Retina (tissue), 1 donor: Measurements from ENCODE around the gene WDR76.

Source experiments
- DNase-seq: peaks from one replicate; pipeline ENCODE4 v3.0.0-alpha.2; 2016

Gene WDR76

DNA sequence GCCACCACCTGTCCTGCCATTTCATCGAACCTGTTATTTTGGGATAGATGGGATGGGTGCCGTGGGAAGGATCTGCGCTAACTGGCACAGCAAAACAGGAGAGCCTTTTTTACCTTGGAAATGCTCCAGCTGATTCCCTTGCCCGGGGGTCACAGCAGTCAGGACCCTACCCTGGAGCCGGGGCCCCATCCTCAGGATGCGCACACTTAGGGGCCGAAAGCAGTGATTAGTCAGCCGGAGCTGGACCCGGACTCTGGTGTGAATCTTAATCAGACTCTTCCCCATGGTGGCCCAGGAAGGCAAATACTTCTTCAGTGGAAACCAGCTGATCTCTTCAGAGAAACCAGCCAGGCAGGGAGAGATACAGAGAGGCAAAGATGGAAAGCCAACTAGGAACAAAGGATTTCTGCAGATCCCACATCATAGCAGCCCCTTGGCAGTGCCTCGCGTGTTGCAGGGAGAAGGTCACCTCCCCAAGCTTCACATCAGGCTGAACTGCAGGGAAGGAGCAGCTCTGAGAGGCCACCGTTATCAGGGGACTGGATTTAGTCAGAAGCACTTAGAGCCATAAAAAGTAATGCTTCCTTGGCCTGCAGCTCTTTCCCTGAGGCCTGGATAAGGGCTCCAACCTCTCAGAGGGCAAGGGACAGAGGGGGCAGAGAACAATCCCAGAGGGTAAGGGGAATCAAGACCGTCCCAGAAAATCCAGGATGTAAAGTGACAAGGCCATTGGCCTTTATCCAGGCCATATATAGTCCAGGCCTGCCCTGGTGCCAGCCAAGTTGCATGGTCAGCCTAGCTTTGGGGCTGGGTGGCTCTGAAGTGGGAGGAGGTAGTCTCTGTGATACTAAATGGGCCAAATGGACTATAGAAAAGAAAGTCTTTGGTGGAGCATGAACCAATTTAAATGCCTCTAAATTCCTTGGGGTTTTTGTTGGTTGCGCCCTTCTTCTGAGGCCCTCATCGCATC lies 52.9 kb downstream of the WDR76 start:
- DNase-seq = no peak

DNA sequence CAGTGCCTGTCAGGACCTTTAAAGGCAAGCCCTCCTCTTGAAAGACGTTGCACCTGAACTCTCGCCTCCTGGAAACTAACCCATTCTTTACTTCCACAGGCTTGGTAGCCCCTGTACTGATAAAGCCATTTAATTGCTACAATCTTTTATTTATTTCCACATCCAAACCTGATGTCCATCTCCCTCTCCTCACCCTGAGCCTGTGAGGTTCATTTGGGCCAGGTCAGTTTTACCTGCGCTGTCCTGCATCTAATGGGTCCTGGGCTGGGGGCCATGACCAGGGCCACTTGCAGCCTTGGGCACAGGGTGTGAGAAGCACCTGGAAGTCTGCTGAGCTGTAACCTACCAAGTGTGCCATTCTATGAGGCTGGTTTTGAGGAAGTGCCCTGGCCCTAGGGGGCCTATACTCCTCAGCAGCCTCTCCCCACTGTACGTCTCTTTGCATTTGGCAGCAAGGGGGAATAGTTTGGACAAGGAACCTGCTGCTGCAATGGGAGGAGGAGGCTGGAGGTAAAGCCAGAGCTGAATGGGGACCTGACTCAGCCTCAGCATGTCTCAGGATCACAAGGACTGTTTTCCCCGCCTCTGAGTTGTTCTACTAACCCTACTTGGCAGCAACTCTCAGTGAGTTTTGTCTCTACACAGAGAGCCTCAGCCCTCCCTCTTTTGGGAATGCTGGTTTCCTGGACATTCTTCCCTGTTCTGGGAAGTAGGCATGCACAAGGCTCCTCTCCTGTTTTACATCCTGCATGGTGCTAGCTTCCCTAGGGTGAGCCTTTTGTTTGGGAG lies 53.8 kb downstream of the WDR76 start:
- no peak for DNase-seq

DNA sequence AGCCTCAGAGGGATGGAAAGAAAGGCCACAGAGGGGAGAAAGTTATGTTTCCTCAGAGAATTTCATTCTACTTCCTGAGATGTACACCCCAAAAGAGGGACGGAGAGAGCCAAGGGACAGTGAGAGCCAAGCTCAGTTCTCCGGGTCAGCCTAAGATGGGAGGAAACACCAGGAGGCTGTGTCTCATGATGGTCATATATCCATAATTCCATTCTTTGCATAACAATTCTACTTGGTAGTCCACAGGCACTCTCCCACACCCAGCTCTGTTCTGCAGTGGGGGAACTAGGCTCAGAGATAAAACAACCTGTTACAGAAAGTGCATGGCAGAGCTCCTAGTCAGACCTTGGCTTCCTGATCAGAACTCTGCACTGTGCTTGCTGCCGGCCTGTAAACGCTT lies 54.4 kb downstream of the WDR76 start:
- no peak for DNase-seq

DNA sequence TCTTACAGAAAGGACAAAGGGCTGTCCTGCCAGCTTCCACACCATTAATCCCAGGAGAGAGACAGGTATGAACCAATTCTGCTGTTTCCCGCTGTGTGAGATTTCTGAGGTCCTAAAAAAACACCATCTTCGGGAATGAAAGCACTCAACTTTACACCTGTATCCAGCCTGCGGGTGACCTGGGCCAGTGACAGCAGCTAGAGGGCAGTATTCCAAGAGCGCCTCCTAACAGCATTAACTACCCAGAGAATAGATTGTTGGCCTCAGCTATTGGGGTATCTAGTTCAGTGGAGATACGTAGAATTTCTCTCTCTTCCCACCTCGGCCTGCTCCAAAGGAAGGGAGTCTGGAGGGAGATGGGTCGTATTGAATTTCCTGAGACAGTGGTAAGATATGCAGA lies 55.1 kb downstream of the WDR76 start:
- no peak for DNase-seq

DNA sequence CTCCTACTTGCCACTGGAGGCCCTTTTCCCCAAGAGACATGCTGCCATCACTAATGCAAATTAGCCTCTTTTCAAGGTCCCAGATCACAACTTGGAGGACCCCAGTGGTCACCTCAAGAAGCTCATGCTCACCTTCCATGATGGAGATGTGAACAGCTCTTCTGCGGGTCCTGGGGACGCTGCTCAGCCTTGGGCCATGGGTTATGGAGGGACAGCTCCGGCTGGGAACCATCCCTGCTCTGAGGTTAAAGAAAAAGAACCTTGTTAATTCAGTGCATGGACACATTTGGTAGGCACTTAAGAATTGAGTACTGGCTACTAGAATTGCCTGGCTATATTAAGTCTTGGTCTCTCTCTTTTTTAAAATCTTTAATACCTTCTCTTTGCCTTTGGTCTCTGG lies 56.8 kb downstream of the WDR76 start:
- DNase-seq = no peak

DNA sequence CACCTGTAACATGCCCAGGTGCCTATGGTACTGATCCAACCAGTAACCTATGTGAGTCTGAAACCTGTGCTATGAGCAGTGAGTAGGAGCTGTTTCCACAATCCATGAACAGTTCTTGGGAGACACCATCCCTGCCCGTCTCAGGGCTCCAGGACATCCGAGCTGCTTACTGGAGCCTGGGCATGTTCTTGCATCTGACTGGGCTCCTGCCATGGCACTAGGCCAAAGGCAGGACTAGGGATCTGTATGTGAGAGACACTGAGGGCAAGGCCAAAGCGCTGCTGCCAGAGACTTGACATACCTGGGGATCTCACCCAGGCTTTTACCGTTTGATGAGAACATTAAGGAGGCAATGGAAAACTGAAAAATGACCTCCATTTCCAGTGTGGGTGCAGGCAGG lies 59.8 kb downstream of the WDR76 start:
- DNase-seq = no peak

DNA sequence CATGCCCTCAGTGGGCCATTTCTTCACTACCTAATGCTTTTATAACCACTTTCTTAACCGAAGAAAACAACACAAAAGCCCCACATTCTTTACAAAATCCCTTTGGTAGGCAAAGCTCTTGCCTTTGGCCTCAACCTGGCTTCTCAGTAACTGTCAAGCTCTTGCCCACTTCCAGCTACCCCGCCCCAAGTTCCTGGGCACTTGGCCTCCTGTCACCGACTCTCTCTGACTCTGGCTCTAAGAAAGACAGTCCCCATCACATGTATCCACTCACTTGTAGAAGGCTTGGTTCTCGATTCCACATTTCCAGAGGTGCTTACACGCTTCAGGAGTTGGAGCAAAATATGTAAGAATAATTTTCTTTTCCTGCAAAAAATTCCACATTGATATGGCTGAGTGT lies 61.1 kb downstream of the WDR76 start:
- DNase-seq = no peak

DNA sequence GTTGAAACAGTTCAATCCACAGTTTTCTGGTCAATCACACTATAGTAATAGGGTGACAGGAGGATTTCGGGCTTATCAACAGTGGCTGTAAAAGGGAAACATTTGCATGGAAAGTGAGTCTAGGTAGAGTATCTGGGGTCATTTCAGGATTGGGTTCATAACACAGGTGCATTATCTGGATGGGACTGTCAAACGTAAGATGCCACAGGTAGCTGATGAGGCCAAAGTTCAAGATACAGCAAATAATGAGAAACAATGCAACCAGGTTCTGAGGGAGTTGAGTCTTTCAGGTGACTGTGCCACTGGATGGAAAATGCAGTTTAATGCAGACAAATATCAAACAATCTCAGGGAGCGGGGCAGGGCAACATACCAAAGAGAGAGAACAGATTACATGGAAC lies 62.2 kb downstream of the WDR76 start:
- DNase-seq = no peak

DNA sequence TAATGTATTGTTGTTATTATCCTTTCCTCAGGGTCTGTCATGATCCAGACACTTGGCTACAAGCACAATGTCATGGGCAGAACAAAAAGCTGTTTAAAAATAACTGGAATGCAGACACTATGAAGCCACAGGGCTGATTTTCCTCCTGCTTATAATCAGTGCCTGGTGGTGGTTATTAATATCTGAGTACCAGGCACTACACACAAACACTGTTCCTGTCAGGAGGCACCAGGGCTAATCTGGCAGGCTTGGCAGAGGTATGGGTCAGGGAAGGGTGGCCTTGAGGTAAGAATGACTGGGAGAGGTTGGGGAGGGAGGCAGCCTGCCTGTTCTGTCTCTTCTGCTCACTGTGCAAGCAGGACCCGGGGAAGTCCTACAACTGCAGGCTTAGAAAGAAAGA lies 67.2 kb downstream of the WDR76 start:
- DNase-seq = no peak

DNA sequence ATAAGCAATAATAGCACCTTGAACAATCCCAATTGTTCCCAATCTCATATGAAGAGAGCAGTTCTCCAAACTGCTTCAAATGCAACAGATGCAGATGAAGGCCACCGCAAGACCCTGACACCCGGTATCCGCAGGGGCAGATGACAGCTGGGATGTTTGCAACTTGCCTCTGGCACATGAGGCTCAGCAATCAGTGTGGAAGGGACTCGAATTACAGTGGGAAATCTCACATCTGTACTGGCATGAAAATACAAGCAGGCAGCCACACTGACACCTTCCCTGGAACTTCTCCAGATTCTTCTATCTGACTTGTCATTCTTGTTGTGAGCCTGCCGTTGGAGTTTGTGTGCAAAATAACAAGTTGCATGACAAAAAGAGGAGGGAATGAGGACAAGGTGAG lies 68.8 kb downstream of the WDR76 start:
- DNase-seq = no peak

DNA sequence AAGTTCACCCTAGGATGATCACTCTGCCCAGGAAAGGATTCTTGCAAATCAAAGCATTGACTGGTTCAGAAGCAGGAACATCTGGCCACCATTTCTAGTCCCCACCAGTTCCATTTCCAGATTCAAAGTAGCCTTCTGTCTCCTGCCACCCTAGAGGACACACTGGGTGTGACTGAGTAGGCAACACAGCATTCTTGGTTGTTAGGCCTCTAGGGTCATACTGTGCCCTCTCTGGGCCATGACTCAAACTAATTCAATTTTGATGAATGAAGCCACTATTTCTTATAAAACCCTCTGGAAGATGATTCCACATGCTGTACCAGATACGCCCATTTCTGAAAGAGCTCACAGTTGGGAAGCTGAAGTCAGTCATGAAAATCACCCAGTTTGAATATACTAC lies 69.7 kb downstream of the WDR76 start:
- no peak for DNase-seq

DNA sequence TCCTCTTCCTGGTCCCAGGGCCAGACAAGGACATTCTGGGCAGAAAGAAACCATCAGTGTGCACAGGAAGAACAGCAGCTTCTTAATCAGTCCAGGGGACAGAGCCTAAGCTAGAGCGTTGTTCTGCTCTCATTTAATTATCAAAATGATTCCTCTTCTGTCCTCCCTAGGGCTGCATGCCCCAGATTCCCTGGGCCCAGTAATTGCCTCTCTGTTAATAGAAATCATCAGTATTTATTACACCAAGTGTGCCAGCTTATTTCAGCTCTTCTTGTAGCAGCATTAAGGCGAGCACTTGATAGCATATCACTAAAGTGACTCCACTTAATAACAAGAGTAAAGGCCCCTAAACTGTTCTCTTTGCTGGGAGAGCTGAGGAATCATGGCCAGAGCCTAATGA lies 72.1 kb downstream of the WDR76 start:
- peak; percentile 13 for DNase-seq

DNA sequence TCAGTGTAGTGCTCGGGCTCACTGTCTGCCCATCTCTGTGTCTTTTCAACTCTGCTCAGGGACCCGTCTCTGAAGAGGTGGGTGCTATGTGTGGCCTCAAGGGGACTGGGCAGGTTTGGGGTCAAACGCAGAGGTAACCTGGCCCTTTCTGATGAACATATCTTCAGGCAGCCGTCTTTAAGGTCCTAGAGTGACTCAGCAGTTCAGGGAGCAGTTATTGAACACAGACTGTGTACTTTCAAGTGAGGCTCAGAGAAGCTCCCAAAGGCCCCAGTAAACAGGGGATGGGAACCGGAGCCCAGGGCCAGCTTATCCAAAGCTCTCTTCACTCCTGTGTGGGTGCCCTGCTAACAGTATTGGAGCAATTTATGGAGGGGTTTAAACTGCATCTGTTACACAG lies 73.1 kb downstream of the WDR76 start:
- no peak for DNase-seq

DNA sequence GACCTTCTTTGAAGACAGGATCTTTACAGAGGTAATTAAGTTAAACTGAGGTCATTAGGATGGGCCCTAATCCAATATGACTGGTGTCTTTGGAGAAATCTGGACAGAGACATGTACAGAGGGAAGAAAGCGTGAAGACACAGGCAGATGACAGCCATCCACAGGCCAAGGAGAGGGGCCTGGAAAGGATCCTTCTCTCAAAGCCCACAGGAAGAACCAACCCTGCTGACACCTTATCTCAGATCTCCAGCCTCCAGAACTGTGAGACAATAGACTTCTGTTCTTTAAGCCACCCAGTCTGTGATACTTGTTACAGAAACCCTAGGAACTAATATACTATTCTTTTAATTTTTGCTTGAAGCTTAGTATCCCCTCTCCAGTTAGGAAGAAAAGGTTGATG lies 74.2 kb downstream of the WDR76 start:
- no peak for DNase-seq

DNA sequence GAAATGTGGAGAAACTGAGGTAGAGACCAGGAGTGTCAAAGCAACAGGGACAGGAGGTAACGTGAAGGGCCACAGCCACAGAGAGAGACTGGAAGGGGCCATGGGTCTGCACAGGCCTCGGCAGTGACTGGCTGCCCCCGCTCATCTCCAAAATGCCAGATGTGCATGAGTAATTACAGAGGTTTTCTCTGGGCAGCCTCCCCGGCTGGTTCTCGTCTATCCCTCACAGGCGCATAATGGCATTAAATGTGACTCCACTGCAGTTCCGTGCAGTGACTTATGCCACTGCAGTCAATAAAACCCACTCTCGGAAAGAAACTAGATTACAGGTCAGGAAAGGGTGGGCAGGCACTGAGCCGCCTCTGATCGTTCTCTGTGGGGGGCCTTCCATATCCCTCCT lies 74.7 kb downstream of the WDR76 start:
- DNase-seq = no peak

DNA sequence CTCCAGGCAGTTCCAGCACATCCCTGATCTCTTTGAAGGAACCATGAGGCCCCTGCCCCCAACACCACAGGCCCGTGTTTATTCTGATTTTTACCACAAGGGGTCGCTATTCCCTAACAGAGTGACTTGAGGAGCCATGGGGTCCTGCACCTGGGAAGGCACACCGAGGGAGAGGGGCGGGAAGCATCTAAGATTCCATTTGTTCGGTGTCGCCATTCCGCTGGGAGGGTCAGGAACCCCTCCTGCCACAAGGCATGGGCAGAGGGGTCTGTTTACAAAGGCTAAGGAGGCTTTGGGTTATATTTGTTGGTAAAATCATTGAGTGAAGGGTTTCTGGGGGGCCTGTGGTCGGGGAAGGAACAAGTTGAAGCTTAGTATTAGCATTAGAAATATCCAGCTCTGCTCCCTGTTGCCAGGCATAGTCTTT lies 77.1 kb downstream of the WDR76 start:
- DNase-seq = peak; percentile 86

DNA sequence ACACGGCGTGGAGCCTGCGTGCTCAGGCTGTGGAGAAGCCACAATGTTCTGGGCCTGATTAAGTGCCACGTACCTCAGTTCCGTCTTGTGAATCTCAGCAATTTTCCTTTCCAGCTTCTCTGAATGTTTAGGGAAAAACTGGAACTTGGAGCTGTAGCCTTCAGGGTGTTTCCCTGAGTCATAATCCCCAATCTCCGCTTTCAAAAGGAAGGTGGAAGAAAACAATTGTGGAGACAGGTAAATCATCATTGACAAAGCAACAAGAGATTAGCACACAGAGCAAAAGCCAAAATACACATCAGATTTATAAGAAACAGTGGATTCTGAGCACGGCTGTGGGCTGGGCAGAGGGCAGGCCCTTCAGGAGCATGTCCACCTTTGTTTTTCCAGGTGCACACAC lies 79.0 kb downstream of the WDR76 start:
- DNase-seq = no peak

DNA sequence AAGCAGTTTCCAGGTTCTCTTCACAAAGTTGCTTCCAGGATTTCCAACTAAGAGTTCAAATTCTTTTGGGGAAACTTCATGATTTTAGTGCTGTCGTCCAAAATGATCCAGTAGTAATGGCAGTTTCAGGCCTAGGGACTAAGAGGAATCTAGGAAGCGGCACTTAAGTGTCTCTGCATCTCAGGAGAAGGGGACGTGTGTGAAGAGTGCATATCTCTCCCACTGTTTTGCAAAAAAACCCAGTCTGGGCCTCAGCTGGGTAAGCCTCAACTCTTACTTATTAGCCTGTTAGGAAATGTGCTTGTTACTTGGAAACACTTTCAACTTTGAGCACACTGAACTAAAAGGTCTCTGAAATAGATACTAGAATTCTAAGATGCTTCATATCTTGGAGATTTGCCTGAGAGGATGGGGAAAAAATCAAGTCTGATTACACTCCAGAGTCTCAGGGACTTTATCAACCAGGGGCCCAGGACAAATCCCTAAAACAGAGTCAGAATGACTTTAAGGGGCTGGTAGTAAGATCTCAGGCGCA lies 81.8 kb downstream of the WDR76 start:
- DNase-seq = no peak

DNA sequence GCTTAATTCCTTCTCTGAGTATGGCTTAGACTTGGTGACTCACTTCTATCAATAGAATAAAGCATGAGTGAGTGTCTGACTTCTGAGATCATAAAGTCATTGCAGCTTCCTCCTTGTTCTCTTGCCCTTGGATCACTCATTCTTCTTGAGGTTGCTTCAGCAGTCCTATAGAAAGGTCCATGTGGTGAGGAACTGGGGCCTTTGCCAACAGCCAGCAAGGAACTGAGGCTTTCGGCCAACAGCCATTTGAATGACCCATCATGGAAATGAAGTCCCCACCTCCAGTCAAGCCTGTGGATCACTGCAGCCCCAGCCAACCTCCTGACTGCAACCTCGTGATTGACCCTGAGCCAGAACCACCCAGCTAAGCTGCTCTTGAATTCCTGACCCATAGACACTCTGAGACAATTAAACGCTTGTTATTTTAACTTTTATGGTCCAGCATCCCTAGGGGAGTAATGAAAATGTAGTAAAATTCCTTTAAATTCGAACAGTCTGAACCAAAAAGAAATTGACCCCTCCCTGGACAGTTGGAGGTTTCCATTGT lies 84.5 kb downstream of the WDR76 start:
- DNase-seq = no peak

DNA sequence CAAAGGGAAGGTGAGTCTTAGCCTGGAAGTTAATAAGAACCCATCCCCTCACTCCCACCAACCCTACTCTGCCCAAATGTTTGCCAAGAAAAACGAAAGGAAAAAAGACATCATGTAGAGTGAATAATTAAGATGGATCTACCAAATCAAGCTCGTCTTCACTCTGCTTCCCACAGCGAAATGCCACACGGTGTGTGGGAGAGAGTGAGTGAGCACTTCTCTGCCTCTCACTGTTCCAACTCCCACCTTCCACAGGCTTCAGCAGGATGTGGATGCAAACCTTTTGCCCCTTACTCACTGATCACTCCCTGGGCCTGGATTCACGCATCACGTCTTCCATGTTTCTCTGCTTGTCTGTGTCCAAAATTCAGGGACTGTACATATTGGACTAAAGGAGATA lies 85.4 kb downstream of the WDR76 start:
- no peak for DNase-seq

DNA sequence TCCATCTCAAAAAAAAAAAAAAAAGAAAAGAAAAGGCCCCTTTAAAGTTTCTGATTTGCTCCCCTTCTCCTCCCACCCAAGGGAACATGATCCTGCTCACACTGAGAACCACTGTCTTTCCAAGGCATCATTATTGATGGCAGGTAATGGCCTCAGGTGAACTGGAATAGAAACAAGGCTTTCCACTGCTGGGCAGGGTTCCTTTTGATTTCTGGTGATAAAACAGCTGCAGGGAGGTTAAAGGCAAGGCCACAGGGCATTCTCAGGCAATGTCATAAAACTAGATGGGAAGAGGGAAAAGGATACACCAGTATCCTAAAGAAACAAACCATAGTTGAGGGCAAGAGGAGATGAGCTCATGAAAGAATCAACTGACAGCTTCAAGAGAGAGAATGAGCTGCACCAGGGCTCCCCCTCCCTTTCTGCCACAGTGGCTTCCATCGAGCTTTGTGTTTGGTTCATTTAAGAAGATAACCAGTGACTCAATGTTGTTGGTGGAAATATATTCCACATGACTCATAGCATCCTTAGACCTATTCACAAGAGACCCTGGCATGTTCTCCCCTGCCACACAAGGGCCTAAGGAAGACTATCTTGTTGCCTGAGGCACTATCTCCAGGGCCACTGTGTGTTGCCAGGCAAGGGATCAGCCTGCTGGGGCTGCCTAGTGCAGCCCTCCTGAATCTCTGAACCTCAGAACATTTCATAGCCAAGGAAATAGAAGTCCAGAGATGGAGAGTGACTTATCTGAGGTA lies 86.4 kb downstream of the WDR76 start:
- no peak for DNase-seq

DNA sequence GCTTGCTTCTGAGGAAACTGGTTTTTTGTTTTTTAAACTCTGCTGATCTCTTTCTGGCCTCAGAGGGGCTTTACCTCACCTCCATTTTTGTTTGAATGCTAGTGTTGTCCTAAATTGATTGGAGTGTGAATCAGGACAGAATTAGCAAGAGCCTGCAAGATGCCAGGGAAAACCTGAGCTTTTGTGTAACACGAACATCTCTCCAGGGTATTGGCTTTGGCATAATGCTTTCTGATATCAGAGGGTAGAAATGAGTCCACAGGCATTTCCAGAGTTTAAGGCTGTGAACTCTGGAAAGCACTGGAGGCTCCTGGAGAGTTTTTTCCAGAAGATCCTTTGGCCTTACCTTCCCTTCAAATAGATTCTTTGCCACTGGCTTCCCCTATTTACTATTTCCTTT lies 87.1 kb downstream of the WDR76 start:
- no peak for DNase-seq
